ENCODE results near the gene GDAP1L1. TPM values are rescaled to one million over a fixed set of nuclear protein-coding genes. Genes with fewer than 3 reads are reported as not detected.

The GDAP1L1 gene
- total RNA-seq (10 to 100 TPM; 24.5 to 26.0 TPM), polyA plus RNA-seq (ENCODE audit: insufficient read length in 2 of 2) (100 to 1,000 TPM; 134 to 137 TPM)
- long read RNA-seq, donor 1, transcript GDAP1L1-201 (6 exons, 2,265 nt) = major isoform, 41 of 44 reads
- long read RNA-seq, donor 1, partial matches to known transcripts = 0 of 44 reads
- long read RNA-seq, donor 1, other reads (novel, unspliced or antisense) = 0 of 44 reads
- long read RNA-seq, donor 2, transcript GDAP1L1-201 (6 exons, 2,265 nt) = major isoform, 20 of 21 reads
- long read RNA-seq, donor 2, partial matches to known transcripts = 0 of 21 reads
- long read RNA-seq, donor 2, other reads (novel, unspliced or antisense) = 0 of 21 reads
- long read RNA-seq, donor 3, transcript GDAP1L1-201 (6 exons, 2,265 nt) = major isoform, 18 of 19 reads
- long read RNA-seq, donor 3, partial matches to known transcripts = 0 of 19 reads
- long read RNA-seq, donor 3, other reads (novel, unspliced or antisense) = 0 of 19 reads
- long read RNA-seq, donor 4 = 0 reads

GRCh38 chr20:44247131-44247571 lies at the start of gene GDAP1L1:
TSS of gene GDAP1L1 (plus strand) at chr20:44247308. CDS start at chr20:44247335, 27 bp downstream.
- peak within 1 kb of the TSS; percentile 62 for H3K4me3 ChIP-seq (ENCODE audit: low read depth, low read length)
- H3K4me1 ChIP-seq (ENCODE audit: control insufficient read depth, insufficient read depth, low read length) = peaks cover 19% of the 10 kb centered on the region
- H3K27ac ChIP-seq (ENCODE audit: low read depth, low read length) = peak within 1 kb of the TSS; percentile 42
- H3K27me3 ChIP-seq (ENCODE audit: control insufficient read depth, insufficient read depth, low read length) = no peaks in the 10 kb centered on the region
- peaks cover 5% of the 10 kb centered on the region for H3K36me3 ChIP-seq (ENCODE audit: control insufficient read depth, insufficient read depth, low read length)
- peak; percentile 24 to 94 (median 63) for DNase-seq (ENCODE audit: low read depth in 4 of 6, low spot score in 6 of 6)
- no peaks in the 10 kb centered on the region for H3K9me3 ChIP-seq (ENCODE audit: control insufficient read depth, insufficient read depth, low read length)
- WGBS (ENCODE audit: insufficient coverage) = under 1% methylated on average over 27 of the region's 32 CpGs

- Histone ChIP-seq H3K4me3 (ENCODE audit: low read depth, low read length) (no peak overlapping the region), H3K9me3 (ENCODE audit: control insufficient read depth, insufficient read depth, low read length) (no peaks in the 10 kb centered on the region), H3K27me3 (ENCODE audit: control insufficient read depth, insufficient read depth, low read length) (no peaks in the 10 kb centered on the region), H3K36me3 (ENCODE audit: control insufficient read depth, insufficient read depth, low read length) (peaks cover 20% of the 10 kb centered on the region), H3K4me1 (ENCODE audit: control insufficient read depth, insufficient read depth, low read length) (no peaks in the 10 kb centered on the region), H3K27ac (ENCODE audit: low read depth, low read length) (no peak overlapping the region)
- 100% methylated on average over 2 of the region's 4 CpGs for WGBS (ENCODE audit: insufficient coverage)
- no peak for DNase-seq (ENCODE audit: low read depth in 4 of 6, low spot score in 6 of 6)
Observed at GRCh38 chr20:44198872-44199271, 48.2 kb upstream of the GDAP1L1 start.

GRCh38 chr20:44199877-44200276 lies 47.2 kb upstream of the GDAP1L1 start:
- no peaks in the 10 kb centered on the region for H3K9me3 ChIP-seq (ENCODE audit: control insufficient read depth, insufficient read depth, low read length)
- DNase-seq (ENCODE audit: low read depth in 4 of 6, low spot score in 6 of 6) = no peak
- H3K4me3 ChIP-seq (ENCODE audit: low read depth, low read length) = no peak overlapping the region
- H3K27me3 ChIP-seq (ENCODE audit: control insufficient read depth, insufficient read depth, low read length) = no peaks in the 10 kb centered on the region
- H3K36me3 ChIP-seq (ENCODE audit: control insufficient read depth, insufficient read depth, low read length) = peaks cover 25% of the 10 kb centered on the region
- no peak overlapping the region for H3K27ac ChIP-seq (ENCODE audit: low read depth, low read length)
- no peaks in the 10 kb centered on the region for H3K4me1 ChIP-seq (ENCODE audit: control insufficient read depth, insufficient read depth, low read length)
- WGBS (ENCODE audit: insufficient coverage) = 92% methylated on average over 4 of the region's 4 CpGs

GRCh38 chr20:44200371-44200770 lies 46.7 kb upstream of the GDAP1L1 start:
- DNase-seq (ENCODE audit: low read depth in 4 of 6, low spot score in 6 of 6) = no peak
- H3K4me1 ChIP-seq (ENCODE audit: control insufficient read depth, insufficient read depth, low read length) = no peaks in the 10 kb centered on the region
- H3K9me3 ChIP-seq (ENCODE audit: control insufficient read depth, insufficient read depth, low read length) = no peaks in the 10 kb centered on the region
- H3K4me3 ChIP-seq (ENCODE audit: low read depth, low read length) = no peak overlapping the region
- H3K36me3 ChIP-seq (ENCODE audit: control insufficient read depth, insufficient read depth, low read length) = peaks cover 29% of the 10 kb centered on the region
- no peaks in the 10 kb centered on the region for H3K27me3 ChIP-seq (ENCODE audit: control insufficient read depth, insufficient read depth, low read length)
- H3K27ac ChIP-seq (ENCODE audit: low read depth, low read length) = no peak overlapping the region
- WGBS (ENCODE audit: insufficient coverage) = 100% methylated on average over 3 of the region's 4 CpGs

- Histone ChIP-seq H3K4me1 (ENCODE audit: control insufficient read depth, insufficient read depth, low read length) (no peaks in the 10 kb centered on the region), H3K4me3 (ENCODE audit: low read depth, low read length) (no peak overlapping the region), H3K27me3 (ENCODE audit: control insufficient read depth, insufficient read depth, low read length) (no peaks in the 10 kb centered on the region), H3K36me3 (ENCODE audit: control insufficient read depth, insufficient read depth, low read length) (peaks cover 34% of the 10 kb centered on the region), H3K27ac (ENCODE audit: low read depth, low read length) (no peak overlapping the region), H3K9me3 (ENCODE audit: control insufficient read depth, insufficient read depth, low read length) (no peaks in the 10 kb centered on the region)
- no CpG with 5 or more reads among the region's 2 CpGs for WGBS (ENCODE audit: insufficient coverage)
- DNase-seq (ENCODE audit: low read depth in 4 of 6, low spot score in 6 of 6) = no peak
Observed at GRCh38 chr20:44200983-44201382, 46.1 kb upstream of the GDAP1L1 start.

GRCh38 chr20:44203161-44203560 lies 43.9 kb upstream of the GDAP1L1 start:
- Histone ChIP-seq H3K4me3 (ENCODE audit: low read depth, low read length) (no peak overlapping the region), H3K9me3 (ENCODE audit: control insufficient read depth, insufficient read depth, low read length) (no peaks in the 10 kb centered on the region), H3K36me3 (ENCODE audit: control insufficient read depth, insufficient read depth, low read length) (peaks cover 28% of the 10 kb centered on the region), H3K27ac (ENCODE audit: low read depth, low read length) (no peak overlapping the region), H3K4me1 (ENCODE audit: control insufficient read depth, insufficient read depth, low read length) (no peaks in the 10 kb centered on the region), H3K27me3 (ENCODE audit: control insufficient read depth, insufficient read depth, low read length) (no peaks in the 10 kb centered on the region)
- no CpG with 5 or more reads among the region's 2 CpGs for WGBS (ENCODE audit: insufficient coverage)
- DNase-seq (ENCODE audit: low read depth in 4 of 6, low spot score in 6 of 6) = no peak

GRCh38 chr20:44204156-44204831 lies 42.8 kb upstream of the GDAP1L1 start:
- H3K27ac ChIP-seq (ENCODE audit: low read depth, low read length) = no peak overlapping the region
- peaks cover 28% of the 10 kb centered on the region for H3K36me3 ChIP-seq (ENCODE audit: control insufficient read depth, insufficient read depth, low read length)
- H3K9me3 ChIP-seq (ENCODE audit: control insufficient read depth, insufficient read depth, low read length) = no peaks in the 10 kb centered on the region
- H3K27me3 ChIP-seq (ENCODE audit: control insufficient read depth, insufficient read depth, low read length) = no peaks in the 10 kb centered on the region
- DNase-seq (ENCODE audit: low read depth in 4 of 6, low spot score in 6 of 6) = no peak
- H3K4me1 ChIP-seq (ENCODE audit: control insufficient read depth, insufficient read depth, low read length) = no peaks in the 10 kb centered on the region
- no CpG with 5 or more reads among the region's 4 CpGs for WGBS (ENCODE audit: insufficient coverage)
- no peak overlapping the region for H3K4me3 ChIP-seq (ENCODE audit: low read depth, low read length)

- no peaks in the 10 kb centered on the region for H3K9me3 ChIP-seq (ENCODE audit: control insufficient read depth, insufficient read depth, low read length)
- H3K4me3 ChIP-seq (ENCODE audit: low read depth, low read length) = no peak overlapping the region
- H3K27ac ChIP-seq (ENCODE audit: low read depth, low read length) = no peak overlapping the region
- 90% methylated on average over 7 of the region's 10 CpGs for WGBS (ENCODE audit: insufficient coverage)
- H3K27me3 ChIP-seq (ENCODE audit: control insufficient read depth, insufficient read depth, low read length) = no peaks in the 10 kb centered on the region
- peaks cover 25% of the 10 kb centered on the region for H3K36me3 ChIP-seq (ENCODE audit: control insufficient read depth, insufficient read depth, low read length)
- H3K4me1 ChIP-seq (ENCODE audit: control insufficient read depth, insufficient read depth, low read length) = no peaks in the 10 kb centered on the region
- DNase-seq (ENCODE audit: low read depth in 4 of 6, low spot score in 6 of 6) = no peak
Observed at GRCh38 chr20:44204832-44205215, 42.3 kb upstream of the GDAP1L1 start.

GRCh38 chr20:44206132-44206531 lies 41.0 kb upstream of the GDAP1L1 start:
- no peak overlapping the region for H3K27ac ChIP-seq (ENCODE audit: low read depth, low read length)
- H3K27me3 ChIP-seq (ENCODE audit: control insufficient read depth, insufficient read depth, low read length) = no peaks in the 10 kb centered on the region
- no peak overlapping the region for H3K4me3 ChIP-seq (ENCODE audit: low read depth, low read length)
- H3K9me3 ChIP-seq (ENCODE audit: control insufficient read depth, insufficient read depth, low read length) = no peaks in the 10 kb centered on the region
- H3K36me3 ChIP-seq (ENCODE audit: control insufficient read depth, insufficient read depth, low read length) = peaks cover 21% of the 10 kb centered on the region
- no peak for DNase-seq (ENCODE audit: low read depth in 4 of 6, low spot score in 6 of 6)
- H3K4me1 ChIP-seq (ENCODE audit: control insufficient read depth, insufficient read depth, low read length) = no peaks in the 10 kb centered on the region

Measured in spinal cord (tissue), 10 donors.